Measurements from ENCODE around the gene SSTR1. TPM values are rescaled to one million over a fixed set of nuclear protein-coding genes. Genes with fewer than 3 reads are reported as not detected.

Gene SSTR1
- total RNA-seq = 0.69 TPM
- long read RNA-seq, partial matches to known transcripts = 4 of 4 reads
- long read RNA-seq, other reads (novel, unspliced or antisense) = 0 of 4 reads

GRCh38 chr14:38207736-38208617 is at the start of gene SSTR1:
SSTR1 (plus strand) TSS chr14:38207904; CDS start chr14:38209390, 1,486 bp downstream.
- TF ChIP-seq CTCF (IDR thresholded peaks at IDR 0.05; ENCODE audit: borderline replicate concordance) = no peak
- Histone ChIP-seq H3K27ac (replicated peaks) (no peak within 1 kb of the TSS), H3K27me3 (ENCODE audit: low read depth) (peaks cover 66% of the 10 kb centered on the region), H3K4me3 (peak within 1 kb of the TSS; percentile 65), H3K4me1 (peaks cover 37% of the 10 kb centered on the region), H3K9me3 (replicated peaks) (peaks cover 15% of the 10 kb centered on the region), H3K36me3 (no peaks in the 10 kb centered on the region)
- no peak for DNase-seq
- intact Hi-C loops (cut with micrococcal nuclease) = no loop called here

- TF ChIP-seq CTCF (IDR thresholded peaks at IDR 0.05; ENCODE audit: borderline replicate concordance) = no peak
- intact Hi-C loops (cut with micrococcal nuclease) = no loop called here
- no peaks in the 10 kb centered on the region for H3K36me3 ChIP-seq
- H3K4me1 ChIP-seq = no peaks in the 10 kb centered on the region
- no peaks in the 10 kb centered on the region for H3K27me3 ChIP-seq (ENCODE audit: low read depth)
- H3K4me3 ChIP-seq = no peak overlapping the region
- no peaks in the 10 kb centered on the region for H3K9me3 ChIP-seq (replicated peaks)
- no peak overlapping the region for H3K27ac ChIP-seq (replicated peaks)
- DNase-seq = no peak
These were observed 49.2 kb upstream of the SSTR1 start for GRCh38 chr14:38158468-38158867.

GRCh38 chr14:38168416-38168815 is 39.3 kb upstream of the SSTR1 start:
- intact Hi-C loops (cut with micrococcal nuclease) = no loop called here
- H3K9me3 ChIP-seq (replicated peaks) = peaks cover 7% of the 10 kb centered on the region

GRCh38 chr14:38171197-38171596 is 36.5 kb upstream of the SSTR1 start:
- peaks cover 7% of the 10 kb centered on the region for H3K9me3 ChIP-seq (replicated peaks)
- no peak for TF ChIP-seq CTCF (IDR thresholded peaks at IDR 0.05; ENCODE audit: borderline replicate concordance)
- no peak overlapping the region for H3K27ac ChIP-seq (replicated peaks)
- no peaks in the 10 kb centered on the region for H3K36me3 ChIP-seq
- no peak for DNase-seq
- H3K4me3 ChIP-seq = no peak overlapping the region
- intact Hi-C loops (cut with micrococcal nuclease) = no loop called here
- no peaks in the 10 kb centered on the region for H3K27me3 ChIP-seq (ENCODE audit: low read depth)
- H3K4me1 ChIP-seq = no peaks in the 10 kb centered on the region

More at GRCh38 chr14:38168416-38168815, 39.3 kb upstream of the SSTR1 start:
- no peak for DNase-seq
- no peaks in the 10 kb centered on the region for H3K36me3 ChIP-seq
- no peaks in the 10 kb centered on the region for H3K4me1 ChIP-seq
- H3K4me3 ChIP-seq = no peak overlapping the region
- no peaks in the 10 kb centered on the region for H3K27me3 ChIP-seq (ENCODE audit: low read depth)
- no peak overlapping the region for H3K27ac ChIP-seq (replicated peaks)
- no peak for TF ChIP-seq CTCF (IDR thresholded peaks at IDR 0.05; ENCODE audit: borderline replicate concordance)

GRCh38 chr14:38174711-38175110 is 33.0 kb upstream of the SSTR1 start:
- no peaks in the 10 kb centered on the region for H3K9me3 ChIP-seq (replicated peaks)
- H3K27ac ChIP-seq (replicated peaks) = no peak overlapping the region
- no peak overlapping the region for H3K4me3 ChIP-seq
- H3K4me1 ChIP-seq = no peaks in the 10 kb centered on the region
- no peak for TF ChIP-seq CTCF (IDR thresholded peaks at IDR 0.05; ENCODE audit: borderline replicate concordance)
- H3K36me3 ChIP-seq = no peaks in the 10 kb centered on the region
- DNase-seq = no peak
- intact Hi-C loops (cut with micrococcal nuclease) = no loop called here
- H3K27me3 ChIP-seq (ENCODE audit: low read depth) = no peaks in the 10 kb centered on the region
